ENCODE results near the gene DAB2IP.
A peak's percentile ranks its signal among the peaks of the same experiment; 100 is the strongest.

Gene DAB2IP

GRCh38 chr9:121744002-121744686, 92.7 kb downstream of the DAB2IP start:
- Mint-ChIP-seq H3K4me3 (no peak overlapping the region), H3K27me3 (ENCODE audit: low read depth) (no peaks in the 10 kb centered on the region), H3K36me3 (ENCODE audit: low read depth) (no peaks in the 10 kb centered on the region), H3K4me1 (peaks cover 34% of the 10 kb centered on the region), H3K27ac (no peak overlapping the region), H3K9me3 (no peaks in the 10 kb centered on the region)
- TF ChIP-seq CTCF (IDR thresholded peaks at IDR 0.05; ENCODE audit: unreplicated experiment in 3 of 3), result peak in 1 of 3 experiments; percentile 53

GRCh38 chr9:121744687-121745395, 93.4 kb downstream of the DAB2IP start:
- H3K4me3 Mint-ChIP-seq, result peak overlapping the region in 1 of 3 experiments; percentile 68
- no peaks in the 10 kb centered on the region for H3K36me3 Mint-ChIP-seq (ENCODE audit: low read depth)
- no peak for TF ChIP-seq CTCF (IDR thresholded peaks at IDR 0.05; ENCODE audit: unreplicated experiment in 3 of 3)
- no peaks in the 10 kb centered on the region for H3K9me3 Mint-ChIP-seq
- H3K27me3 Mint-ChIP-seq (ENCODE audit: low read depth), result no peaks in the 10 kb centered on the region
- H3K27ac Mint-ChIP-seq, result no peak overlapping the region
- H3K4me1 Mint-ChIP-seq, result peaks cover 27% of the 10 kb centered on the region

GRCh38 chr9:121745396-121745695, 93.9 kb downstream of the DAB2IP start:
- peak overlapping the region in 1 of 3 experiments; percentile 68 for H3K4me3 Mint-ChIP-seq
- no peak overlapping the region for H3K27ac Mint-ChIP-seq
- no peaks in the 10 kb centered on the region for H3K36me3 Mint-ChIP-seq (ENCODE audit: low read depth)
- peaks cover 22% of the 10 kb centered on the region for H3K4me1 Mint-ChIP-seq
- TF ChIP-seq CTCF (IDR thresholded peaks at IDR 0.05; ENCODE audit: unreplicated experiment in 3 of 3), result no peak
- H3K9me3 Mint-ChIP-seq, result no peaks in the 10 kb centered on the region
- no peaks in the 10 kb centered on the region for H3K27me3 Mint-ChIP-seq (ENCODE audit: low read depth)

GRCh38 chr9:121746411-121746810, 95.0 kb downstream of the DAB2IP start:
- H3K27me3 Mint-ChIP-seq (ENCODE audit: low read depth), result no peaks in the 10 kb centered on the region
- H3K4me1 Mint-ChIP-seq, result peaks cover 17% of the 10 kb centered on the region
- no peaks in the 10 kb centered on the region for H3K9me3 Mint-ChIP-seq
- TF ChIP-seq CTCF (IDR thresholded peaks at IDR 0.05; ENCODE audit: unreplicated experiment in 3 of 3), result no peak
- H3K36me3 Mint-ChIP-seq (ENCODE audit: low read depth), result no peaks in the 10 kb centered on the region
- no peak overlapping the region for H3K4me3 Mint-ChIP-seq
- H3K27ac Mint-ChIP-seq, result peak overlapping the region in 1 of 3 experiments; percentile 38

- no peak for TF ChIP-seq CTCF (IDR thresholded peaks at IDR 0.05; ENCODE audit: unreplicated experiment in 3 of 3)
- Mint-ChIP-seq H3K27me3 (ENCODE audit: low read depth) (no peaks in the 10 kb centered on the region), H3K36me3 (ENCODE audit: low read depth) (no peaks in the 10 kb centered on the region), H3K4me1 (peaks cover 18% of the 10 kb centered on the region), H3K9me3 (no peaks in the 10 kb centered on the region), H3K27ac (peak overlapping the region in 1 of 3 experiments; percentile 38), H3K4me3 (no peak overlapping the region)
Measured at GRCh38 chr9:121746866-121747265, 95.4 kb downstream of the DAB2IP start.

- peaks cover 14% of the 10 kb centered on the region for H3K4me1 Mint-ChIP-seq
- peak overlapping the region; percentile 38 to 60 (median 51) for H3K27ac Mint-ChIP-seq
- no peak overlapping the region for H3K4me3 Mint-ChIP-seq
- H3K27me3 Mint-ChIP-seq (ENCODE audit: low read depth), result no peaks in the 10 kb centered on the region
- no peaks in the 10 kb centered on the region for H3K9me3 Mint-ChIP-seq
- H3K36me3 Mint-ChIP-seq (ENCODE audit: low read depth), result no peaks in the 10 kb centered on the region
- no peak for TF ChIP-seq CTCF (IDR thresholded peaks at IDR 0.05; ENCODE audit: unreplicated experiment in 3 of 3)
Measured at GRCh38 chr9:121748074-121748473, 96.6 kb downstream of the DAB2IP start.

All from nephron (organoid).